WTC11 (cell line): ENCODE data around the gene OR52K1. TPM values are rescaled to one million over a fixed set of nuclear protein-coding genes. Genes with fewer than 3 reads are reported as not detected.

Experiments
- ATAC-seq: fragments of 200-7000 bp; cut with Tn5 transposase; 2 replicates; pipeline ENCODE4 v1.10.0; 2021; ENCODE audit warnings: mild to moderate bottlenecking, moderate library complexity
- CTCF ChIA-PET: fragments of 300-600 bp; sonication (Branson Sonifier 250); formaldehyde crosslinking; loops from one replicate; lab custom pipeline; 2021; ENCODE audit warnings: antibody characterized with exemption; lab: Charles Lee
- POLR2A ChIA-PET: fragments of 350-600 bp; sonication (Branson Sonifier 250); formaldehyde crosslinking; loops from one replicate; lab custom pipeline; 2021; ENCODE audit warnings: antibody characterized with exemption; lab: Charles Lee
- DNase-seq: peaks from one replicate; pipeline ENCODE4 v3.0.0; 2021; ENCODE audit warnings: low spot score
- H3K27ac Mint-ChIP-seq: 2 replicates; pipeline ENCODE4 v1.8.0; 2021; ENCODE audit warnings: mixed read lengths
- H3K27me3 Mint-ChIP-seq: 2 replicates; pipeline ENCODE4 v1.8.0; 2021; ENCODE audit warnings: low read depth, mild to moderate bottlenecking, moderate library complexity, mixed read lengths
- H3K36me3 Mint-ChIP-seq: 2 replicates; pipeline ENCODE4 v1.8.0; 2021; ENCODE audit warnings: mixed read lengths
- H3K4me1 Mint-ChIP-seq: 2 replicates; pipeline ENCODE4 v1.8.0; 2022; ENCODE audit warnings: mixed read lengths
- H3K4me3 Mint-ChIP-seq: 2 replicates; pipeline ENCODE4 v1.8.0; 2021; ENCODE audit warnings: mild to moderate bottlenecking, moderate library complexity, mixed read lengths
- H3K9me3 Mint-ChIP-seq: 2 replicates; pipeline ENCODE4 v1.8.0; 2021; ENCODE audit warnings: mixed read lengths
- ATF1 ChIP-seq: sonication (generic); formaldehyde crosslinking; IDR thresholded peaks from 2 replicates; pipeline ENCODE4 v1.8.1; 2023; ENCODE audit warnings: mild to moderate bottlenecking, moderate library complexity, missing genetic modification reagents
- ATF2 ChIP-seq: sonication (generic); formaldehyde crosslinking; IDR thresholded peaks from 2 replicates; pipeline ENCODE4 v1.8.1; 2022; ENCODE audit warnings: low read depth, missing genetic modification reagents, borderline replicate concordance
- ELF4 ChIP-seq: sonication (generic); formaldehyde crosslinking; IDR thresholded peaks from 2 replicates; pipeline ENCODE4 v1.8.1; 2022; ENCODE audit warnings: low read depth, mild to moderate bottlenecking, moderate library complexity, missing genetic modification reagents
- EMX1 ChIP-seq: fragments of 250-450 bp; sonication (Bioruptor Pico); IDR thresholded peaks from 2 replicates; pipeline ENCODE4 v1.8.0; 2021; ENCODE audit warnings: mild to moderate bottlenecking
- FOXP1 ChIP-seq: sonication (generic); formaldehyde crosslinking; IDR thresholded peaks from 2 replicates; pipeline ENCODE4 v1.8.0; 2022; ENCODE audit warnings: missing genetic modification reagents, mild to moderate bottlenecking, moderate library complexity, borderline replicate concordance
- FOXP4 ChIP-seq: sonication (generic); formaldehyde crosslinking; IDR thresholded peaks from 2 replicates; pipeline ENCODE4 v1.8.0; 2022; ENCODE audit warnings: mild to moderate bottlenecking, missing genetic modification reagents
- GABPB1 ChIP-seq: sonication (generic); formaldehyde crosslinking; IDR thresholded peaks from 2 replicates; pipeline ENCODE4 v1.8.1; 2023; ENCODE audit warnings: mild to moderate bottlenecking, missing genetic modification reagents
- IRF2 ChIP-seq: sonication (generic); formaldehyde crosslinking; IDR thresholded peaks from 2 replicates; pipeline ENCODE4 v1.8.0; 2022; ENCODE audit warnings: low read depth, missing genetic modification reagents, borderline replicate concordance
- KAT7 ChIP-seq: sonication (generic); formaldehyde crosslinking; IDR thresholded peaks from 2 replicates; pipeline ENCODE4 v1.8.1; 2023; ENCODE audit warnings: missing genetic modification reagents, mild to moderate bottlenecking, borderline replicate concordance
- NFE2L1 ChIP-seq: sonication (generic); formaldehyde crosslinking; IDR thresholded peaks from 2 replicates; pipeline ENCODE4 v1.8.1; 2023; ENCODE audit warnings: missing genetic modification reagents
- NFYB ChIP-seq: sonication (generic); formaldehyde crosslinking; conservative IDR thresholded peaks from 2 replicates; pipeline ENCODE4 v1.8.0; 2022; ENCODE audit warnings: low read depth, missing genetic modification reagents
- RORB ChIP-seq: fragments of 250-450 bp; sonication (Bioruptor Pico); IDR thresholded peaks from 2 replicates; pipeline ENCODE4 v1.9.0; 2021; ENCODE audit warnings: mild to moderate bottlenecking
- SMAD4 ChIP-seq: sonication (generic); formaldehyde crosslinking; IDR thresholded peaks from 2 replicates; pipeline ENCODE4 v1.8.0; 2022; ENCODE audit warnings: mild to moderate bottlenecking, missing genetic modification reagents
- TEAD1 ChIP-seq: sonication (generic); formaldehyde crosslinking; IDR thresholded peaks from 2 replicates; pipeline ENCODE4 v1.8.0; 2022; ENCODE audit warnings: mild to moderate bottlenecking, missing genetic modification reagents
- USF1 ChIP-seq: sonication (generic); formaldehyde crosslinking; IDR thresholded peaks from 2 replicates; pipeline ENCODE4 v1.8.0; 2022; ENCODE audit warnings: mild to moderate bottlenecking, missing genetic modification reagents
- ZNF423 ChIP-seq: fragments of 250-450 bp; sonication (Bioruptor Pico); IDR thresholded peaks from 2 replicates; pipeline ENCODE4 v2.1.2; 2022; ENCODE audit warnings: mild to moderate bottlenecking, moderate library complexity
- total RNA-seq: library from RNA; stranded (reverse); gene quantifications from 3 replicates; pipeline ENCODE4 v1.2.3, GENCODE V29; 2021
- TF ChIP-seq, protein P1 (sequence below): sonication (generic); formaldehyde crosslinking; IDR thresholded peaks from 2 replicates; pipeline ENCODE4 v1.8.0; 2023; ENCODE audit warnings: missing genetic modification reagents
- TF ChIP-seq, protein P2 (sequence below): sonication (generic); formaldehyde crosslinking; IDR thresholded peaks from 2 replicates; pipeline ENCODE4 v1.8.0; 2022; ENCODE audit warnings: missing genetic modification reagents
- TF ChIP-seq, protein P3 (sequence below): fragments of 250-450 bp; sonication (Bioruptor Pico); IDR thresholded peaks from 2 replicates; pipeline ENCODE4 v2.1.2; 2022; ENCODE audit warnings: mild to moderate bottlenecking, moderate library complexity
- TF ChIP-seq, protein P4 (sequence below): fragments of 250-450 bp; sonication (Bioruptor Pico); IDR thresholded peaks from 2 replicates; pipeline ENCODE4 v1.8.0; 2021; ENCODE audit warnings: mild to moderate bottlenecking

The OR52K1 gene
- total RNA-seq, 1 experiment from 2014 or later, result 0.07 TPM

GRCh38 chr11:4455419-4455818 is 27.0 kb upstream of the OR52K1 start:
- TF ChIP-seq, protein P1, sequence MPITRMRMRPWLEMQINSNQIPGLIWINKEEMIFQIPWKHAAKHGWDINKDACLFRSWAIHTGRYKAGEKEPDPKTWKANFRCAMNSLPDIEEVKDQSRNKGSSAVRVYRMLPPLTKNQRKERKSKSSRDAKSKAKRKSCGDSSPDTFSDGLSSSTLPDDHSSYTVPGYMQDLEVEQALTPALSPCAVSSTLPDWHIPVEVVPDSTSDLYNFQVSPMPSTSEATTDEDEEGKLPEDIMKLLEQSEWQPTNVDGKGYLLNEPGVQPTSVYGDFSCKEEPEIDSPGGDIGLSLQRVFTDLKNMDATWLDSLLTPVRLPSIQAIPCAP (CRISPR knock-in tag), result no peak
- TF ChIP-seq ATF2 (CRISPR knock-in tag) (no peak), ELF4 (no peak), FOXP4 (CRISPR knock-in tag) (no peak), NFYB (CRISPR knock-in tag) (no peak), ATF1 (CRISPR knock-in tag) (no peak), RORB (CRISPR knock-in tag) (no peak), EMX1 (CRISPR knock-in tag) (no peak), GABPB1 (CRISPR knock-in tag) (no peak), TEAD1 (no peak), USF1 (no peak), FOXP1 (CRISPR knock-in tag) (no peak), ZNF423 (no peak), KAT7 (CRISPR knock-in tag) (no peak), SMAD4 (CRISPR knock-in tag) (no peak), IRF2 (CRISPR knock-in tag) (no peak), NFE2L1 (no peak)
- TF ChIP-seq, protein P2, sequence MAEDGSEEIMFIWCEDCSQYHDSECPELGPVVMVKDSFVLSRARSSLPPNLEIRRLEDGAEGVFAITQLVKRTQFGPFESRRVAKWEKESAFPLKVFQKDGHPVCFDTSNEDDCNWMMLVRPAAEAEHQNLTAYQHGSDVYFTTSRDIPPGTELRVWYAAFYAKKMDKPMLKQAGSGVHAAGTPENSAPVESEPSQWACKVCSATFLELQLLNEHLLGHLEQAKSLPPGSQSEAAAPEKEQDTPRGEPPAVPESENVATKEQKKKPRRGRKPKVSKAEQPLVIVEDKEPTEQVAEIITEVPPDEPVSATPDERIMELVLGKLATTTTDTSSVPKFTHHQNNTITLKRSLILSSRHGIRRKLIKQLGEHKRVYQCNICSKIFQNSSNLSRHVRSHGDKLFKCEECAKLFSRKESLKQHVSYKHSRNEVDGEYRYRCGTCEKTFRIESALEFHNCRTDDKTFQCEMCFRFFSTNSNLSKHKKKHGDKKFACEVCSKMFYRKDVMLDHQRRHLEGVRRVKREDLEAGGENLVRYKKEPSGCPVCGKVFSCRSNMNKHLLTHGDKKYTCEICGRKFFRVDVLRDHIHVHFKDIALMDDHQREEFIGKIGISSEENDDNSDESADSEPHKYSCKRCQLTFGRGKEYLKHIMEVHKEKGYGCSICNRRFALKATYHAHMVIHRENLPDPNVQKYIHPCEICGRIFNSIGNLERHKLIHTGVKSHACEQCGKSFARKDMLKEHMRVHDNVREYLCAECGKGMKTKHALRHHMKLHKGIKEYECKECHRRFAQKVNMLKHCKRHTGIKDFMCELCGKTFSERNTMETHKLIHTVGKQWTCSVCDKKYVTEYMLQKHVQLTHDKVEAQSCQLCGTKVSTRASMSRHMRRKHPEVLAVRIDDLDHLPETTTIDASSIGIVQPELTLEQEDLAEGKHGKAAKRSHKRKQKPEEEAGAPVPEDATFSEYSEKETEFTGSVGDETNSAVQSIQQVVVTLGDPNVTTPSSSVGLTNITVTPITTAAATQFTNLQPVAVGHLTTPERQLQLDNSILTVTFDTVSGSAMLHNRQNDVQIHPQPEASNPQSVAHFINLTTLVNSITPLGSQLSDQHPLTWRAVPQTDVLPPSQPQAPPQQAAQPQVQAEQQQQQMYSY (CRISPR knock-in tag), result no peak
- TF ChIP-seq, protein P3, sequence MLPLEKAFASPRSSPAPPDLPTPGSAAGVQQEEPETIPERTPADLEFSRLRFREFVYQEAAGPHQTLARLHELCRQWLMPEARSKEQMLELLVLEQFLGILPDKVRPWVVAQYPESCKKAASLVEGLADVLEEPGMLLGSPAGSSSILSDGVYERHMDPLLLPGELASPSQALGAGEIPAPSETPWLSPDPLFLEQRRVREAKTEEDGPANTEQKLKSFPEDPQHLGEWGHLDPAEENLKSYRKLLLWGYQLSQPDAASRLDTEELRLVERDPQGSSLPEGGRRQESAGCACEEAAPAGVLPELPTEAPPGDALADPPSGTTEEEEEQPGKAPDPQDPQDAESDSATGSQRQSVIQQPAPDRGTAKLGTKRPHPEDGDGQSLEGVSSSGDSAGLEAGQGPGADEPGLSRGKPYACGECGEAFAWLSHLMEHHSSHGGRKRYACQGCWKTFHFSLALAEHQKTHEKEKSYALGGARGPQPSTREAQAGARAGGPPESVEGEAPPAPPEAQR, result no peak
- TF ChIP-seq, protein P4, sequence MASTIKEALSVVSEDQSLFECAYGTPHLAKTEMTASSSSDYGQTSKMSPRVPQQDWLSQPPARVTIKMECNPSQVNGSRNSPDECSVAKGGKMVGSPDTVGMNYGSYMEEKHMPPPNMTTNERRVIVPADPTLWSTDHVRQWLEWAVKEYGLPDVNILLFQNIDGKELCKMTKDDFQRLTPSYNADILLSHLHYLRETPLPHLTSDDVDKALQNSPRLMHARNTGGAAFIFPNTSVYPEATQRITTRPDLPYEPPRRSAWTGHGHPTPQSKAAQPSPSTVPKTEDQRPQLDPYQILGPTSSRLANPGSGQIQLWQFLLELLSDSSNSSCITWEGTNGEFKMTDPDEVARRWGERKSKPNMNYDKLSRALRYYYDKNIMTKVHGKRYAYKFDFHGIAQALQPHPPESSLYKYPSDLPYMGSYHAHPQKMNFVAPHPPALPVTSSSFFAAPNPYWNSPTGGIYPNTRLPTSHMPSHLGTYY (CRISPR knock-in tag), result no peak

More at GRCh38 chr11:4455419-4455818, 27.0 kb upstream of the OR52K1 start:
- H3K27me3 Mint-ChIP-seq, result peaks cover 9% of the 10 kb centered on the region
- DNase-seq (no peak), ATAC-seq (no peak)
- peaks cover 39% of the 10 kb centered on the region for H3K9me3 Mint-ChIP-seq
- H3K27ac Mint-ChIP-seq, result no peak overlapping the region
- H3K4me3 Mint-ChIP-seq, result no peak overlapping the region
- peaks cover 7% of the 10 kb centered on the region; the same call in 1 of the 2 replicates for H3K4me1 Mint-ChIP-seq
- peaks cover 19% of the 10 kb centered on the region for H3K36me3 Mint-ChIP-seq
- POLR2A ChIA-PET, result no interaction called here
- CTCF ChIA-PET, result no interaction called here
